Frontal cortex (tissue), 4 donors: ENCODE data around the gene AGXT. TPM values are rescaled to one million over a fixed set of nuclear protein-coding genes. Genes with fewer than 3 reads are reported as not detected.

Source experiments
- DNase-seq, 2 donors: peaks; one replicate each; pipeline ENCODE4 v3.0.0; 2012; ENCODE audit warnings: low spot score in 2 of 2
- FAIRE-seq: peaks from 2 replicates; lab custom pipeline; 2012; peaks lifted over from hg19 to GRCh38; lab: Jason Lieb, UNC
- total RNA-seq: library from RNA; depleted of rRNA; stranded (reverse); fragments of >200 nt; gene quantifications from one replicate; pipeline ENCODE4 v1.2.3, GENCODE V29; 2014
- donor health status: control.
- donor health status: control.
- donor health status: control.

AGXT gene
- total RNA-seq, 1 donor from 2014 or later: not detected

- DNase-seq (no peak), FAIRE-seq (no peak)
Observed at GRCh38 chr2:240894836-240895558, 26.4 kb downstream of the AGXT start.

- DNase-seq (no peak), FAIRE-seq (no peak)
Observed at GRCh38 chr2:240895656-240896388, 27.2 kb downstream of the AGXT start, which contains the start of gene MAB21L4. TSS of gene MAB21L4 (minus strand) at chr2:240896156. CDS start at chr2:240895997, 159 bp downstream.

GRCh38 chr2:240896394-240896793, 27.8 kb downstream of the AGXT start:
- FAIRE-seq (no peak), DNase-seq (no peak)

GRCh38 chr2:240896871-240897692, 28.5 kb downstream of the AGXT start:
- no peak for DNase-seq
- no peak for FAIRE-seq

- no peak for FAIRE-seq
- DNase-seq: no peak
Observed at GRCh38 chr2:240898108-240898730, 29.6 kb downstream of the AGXT start.

- no peak for FAIRE-seq
Observed at GRCh38 chr2:240898731-240899467, 30.3 kb downstream of the AGXT start.

GRCh38 chr2:240899468-240899865, 30.8 kb downstream of the AGXT start:
- DNase-seq (no peak), FAIRE-seq (no peak)

More at GRCh38 chr2:240898731-240899467, 30.3 kb downstream of the AGXT start:
- DNase-seq: peak in 1 of 2 donors; percentile 52

- no peak for DNase-seq
- FAIRE-seq: no peak
Observed at GRCh38 chr2:240900141-240900860, 31.7 kb downstream of the AGXT start.

- FAIRE-seq: no peak
- no peak for DNase-seq
Observed at GRCh38 chr2:240901986-240902614, 33.5 kb downstream of the AGXT start.

- DNase-seq (no peak), FAIRE-seq (no peak)
Observed at GRCh38 chr2:240902615-240903041, 34.0 kb downstream of the AGXT start.

GRCh38 chr2:240903191-240904060, 34.8 kb downstream of the AGXT start:
- no peak for FAIRE-seq
- no peak for DNase-seq

- FAIRE-seq: no peak
Observed at GRCh38 chr2:240904216-240905175, 35.9 kb downstream of the AGXT start.

GRCh38 chr2:240905176-240905781, 36.7 kb downstream of the AGXT start:
- FAIRE-seq (no peak), DNase-seq (no peak)

More at GRCh38 chr2:240904216-240905175, 35.9 kb downstream of the AGXT start:
- DNase-seq: no peak

- DNase-seq: no peak
- FAIRE-seq: no peak
Observed at GRCh38 chr2:240906141-240906910, 37.7 kb downstream of the AGXT start, which contains the start of gene CROCC2. TSS of gene CROCC2 (plus strand) at chr2:240906336. CDS start at chr2:240906514, 178 bp downstream.
